HG03354 (cell line): ENCODE measurements around the gene IL3.
"Not testable (repeated sequence)": the region's sequence is repeated elsewhere in the genome, so short reads cannot be mapped to it uniquely, and the experiment has no call there.

Experiments
- ATAC-seq: cut with Tn5 transposase; IDR thresholded peaks from one replicate; pipeline ENCODE4 v1.9.1; 2021; ENCODE audit warnings: mild to moderate bottlenecking; ENCODE audit not compliant: unreplicated experiment, poor library complexity, severe bottlenecking

The IL3 gene

GRCh38 chr5:132104556-132104955 is 44.1 kb downstream of the IL3 start:
- ATAC-seq = no peak

- ATAC-seq = no peak
These were observed 45.2 kb downstream of the IL3 start for GRCh38 chr5:132105688-132106087.

- ATAC-seq = not testable (repeated sequence)
These were observed 48.0 kb downstream of the IL3 start for GRCh38 chr5:132108495-132108894.

- not testable (repeated sequence) for ATAC-seq
These were observed 48.5 kb downstream of the IL3 start for GRCh38 chr5:132108957-132109356.

GRCh38 chr5:132109494-132110053 is 49.1 kb downstream of the IL3 start:
- ATAC-seq = no peak

GRCh38 chr5:132110195-132110594 is 49.7 kb downstream of the IL3 start:
- ATAC-seq = no peak

GRCh38 chr5:132110930-132111329 is 50.5 kb downstream of the IL3 start:
- ATAC-seq = no peak

GRCh38 chr5:132112111-132112510 is 51.7 kb downstream of the IL3 start:
- ATAC-seq = no peak
